Loucy (cell line): ENCODE measurements around the gene SETSIP.

Source experiments
- H2AFZ ChIP-seq: fragments of 200-600 bp; sonication (generic); 2 replicates; pipeline ENCODE4 v1.6.0; 2016; ENCODE audit warnings: antibody characterized with exemption, mild to moderate bottlenecking, low read length, moderate library complexity
- H3F3A ChIP-seq: fragments of 200-600 bp; 2 replicates; pipeline ENCODE4 v1.6.0; 2016; ENCODE audit warnings: antibody characterized with exemption, low read depth, mild to moderate bottlenecking
- H3K27me3 ChIP-seq: fragments of 200-600 bp; sonication (generic); 2 replicates; pipeline ENCODE4 v1.6.1; 2014; ENCODE audit warnings: low read length, mild to moderate bottlenecking; ENCODE audit not compliant: insufficient read depth, poor library complexity, severe bottlenecking
- H3K36me3 ChIP-seq: fragments of 200-600 bp; sonication (generic); 2 replicates; pipeline ENCODE4 v1.6.1; 2016; ENCODE audit warnings: low read length; ENCODE audit not compliant: insufficient read depth
- H3K4me1 ChIP-seq: fragments of 200-600 bp; sonication (generic); 2 replicates; pipeline ENCODE4 v1.5.1; 2014; ENCODE audit warnings: low read length, mild to moderate bottlenecking; ENCODE audit not compliant: insufficient read depth, poor library complexity, severe bottlenecking
- H3K4me2 ChIP-seq: fragments of 200-600 bp; sonication (generic); 2 replicates; pipeline ENCODE4 v1.6.0; 2014; ENCODE audit warnings: antibody characterized with exemption, low read length, low read depth, mild to moderate bottlenecking; ENCODE audit not compliant: poor library complexity, severe bottlenecking
- H3K4me3 ChIP-seq: fragments of 200-600 bp; sonication (generic); 2 replicates; pipeline ENCODE4 v1.5.1; 2014; ENCODE audit warnings: low read length, mild to moderate bottlenecking, mixed read lengths; ENCODE audit not compliant: poor library complexity, severe bottlenecking
- H3K79me2 ChIP-seq: fragments of 200-600 bp; sonication (generic); 2 replicates; pipeline ENCODE4 v1.6.1; 2014; ENCODE audit warnings: low read length; ENCODE audit not compliant: insufficient read depth
- H3K9ac ChIP-seq: fragments of 200-600 bp; sonication (generic); 2 replicates; pipeline ENCODE4 v1.6.0; 2014; ENCODE audit warnings: mild to moderate bottlenecking, low read depth, low read length, moderate library complexity; ENCODE audit not compliant: poor library complexity, severe bottlenecking
- H3K9me2 ChIP-seq: fragments of 200-600 bp; sonication (generic); replicated peaks from 2 replicates; pipeline ENCODE4 v1.6.1; 2016; ENCODE audit warnings: low read depth, low read length, mixed read lengths
- H3K9me3 ChIP-seq: fragments of 200-600 bp; sonication (generic); 2 replicates; pipeline ENCODE4 v1.6.1; 2014; ENCODE audit warnings: mild to moderate bottlenecking, antibody characterized with exemption, low read length, low read depth; ENCODE audit not compliant: insufficient read depth
- H4K20me1 ChIP-seq: fragments of 200-600 bp; sonication (generic); 2 replicates; pipeline ENCODE4 v1.6.0; 2014; ENCODE audit warnings: antibody characterized with exemption, low read length, mild to moderate bottlenecking; ENCODE audit not compliant: insufficient read depth, poor library complexity, severe bottlenecking
- CTCF ChIP-seq: fragments of 200-600 bp; sonication (generic); conservative IDR thresholded peaks from 2 replicates; pipeline ENCODE4 v1.5.1; 2014; ENCODE audit warnings: mild to moderate bottlenecking, antibody characterized with exemption, low read length
- EZH2phosphoT487 ChIP-seq: fragments of 200-600 bp; IDR thresholded peaks from 2 replicates; pipeline ENCODE4 v1.6.1; 2018; ENCODE audit warnings: antibody characterized with exemption, mild to moderate bottlenecking, moderate library complexity, borderline replicate concordance

Gene SETSIP

GRCh38 chr1:92070892-92071291 is 4.3 kb downstream of the SETSIP start:
- Histone ChIP-seq H3K4me3 (no peak overlapping the region), H3F3A (no peaks in the 10 kb centered on the region), H3K36me3 (no peaks in the 10 kb centered on the region), H4K20me1 (no peaks in the 10 kb centered on the region), H3K27me3 (no peaks in the 10 kb centered on the region), H3K4me1 (no peaks in the 10 kb centered on the region), H3K9ac (no peak overlapping the region), H3K79me2 (no peaks in the 10 kb centered on the region), H3K9me3 (no peaks in the 10 kb centered on the region), H3K9me2 (no peaks in the 10 kb centered on the region), H2AFZ (peak overlapping the region; percentile 20; the same call in 1 of the 2 replicates), H3K4me2 (no peak overlapping the region)
- TF ChIP-seq EZH2phosphoT487 (no peak), CTCF (no peak)

GRCh38 chr1:92066321-92066720 is 8.9 kb downstream of the SETSIP start:
- no peak overlapping the region for H3K9ac ChIP-seq
- no peaks in the 10 kb centered on the region for H3K9me2 ChIP-seq
- no peaks in the 10 kb centered on the region for H3K4me1 ChIP-seq
- no peaks in the 10 kb centered on the region for H3K27me3 ChIP-seq
- no peak overlapping the region for H2AFZ ChIP-seq
- H3F3A ChIP-seq: no peaks in the 10 kb centered on the region
- H3K36me3 ChIP-seq: no peaks in the 10 kb centered on the region
- H3K79me2 ChIP-seq: no peaks in the 10 kb centered on the region
- no peaks in the 10 kb centered on the region for H4K20me1 ChIP-seq
- H3K9me3 ChIP-seq: no peaks in the 10 kb centered on the region
- H3K4me2 ChIP-seq: no peak overlapping the region
- H3K4me3 ChIP-seq: no peak overlapping the region
- no peak for TF ChIP-seq EZH2phosphoT487
- no peak for TF ChIP-seq CTCF

- no peak overlapping the region for H3K9ac ChIP-seq
- H3K9me3 ChIP-seq: no peaks in the 10 kb centered on the region
- no peaks in the 10 kb centered on the region for H3K4me1 ChIP-seq
Measured at GRCh38 chr1:92065042-92065441, 10.2 kb downstream of the SETSIP start.

More at GRCh38 chr1:92065042-92065441, 10.2 kb downstream of the SETSIP start:
- no peak overlapping the region for H2AFZ ChIP-seq
- H3K27me3 ChIP-seq: no peaks in the 10 kb centered on the region
- no peaks in the 10 kb centered on the region for H3K36me3 ChIP-seq
- TF ChIP-seq EZH2phosphoT487: no peak
- peak; percentile 50 for TF ChIP-seq CTCF
- H3F3A ChIP-seq: no peaks in the 10 kb centered on the region
- H3K9me2 ChIP-seq: no peaks in the 10 kb centered on the region
- H3K4me3 ChIP-seq: no peak overlapping the region
- H3K4me2 ChIP-seq: no peak overlapping the region
- no peaks in the 10 kb centered on the region for H4K20me1 ChIP-seq
- H3K79me2 ChIP-seq: no peaks in the 10 kb centered on the region
